Measurements from ENCODE around the gene DGKD. TPM values are rescaled to one million over a fixed set of nuclear protein-coding genes. Genes with fewer than 3 reads are reported as not detected.

DGKD gene
- total RNA-seq, 1 experiment from 2014 or later: 41.4 TPM

DNA sequence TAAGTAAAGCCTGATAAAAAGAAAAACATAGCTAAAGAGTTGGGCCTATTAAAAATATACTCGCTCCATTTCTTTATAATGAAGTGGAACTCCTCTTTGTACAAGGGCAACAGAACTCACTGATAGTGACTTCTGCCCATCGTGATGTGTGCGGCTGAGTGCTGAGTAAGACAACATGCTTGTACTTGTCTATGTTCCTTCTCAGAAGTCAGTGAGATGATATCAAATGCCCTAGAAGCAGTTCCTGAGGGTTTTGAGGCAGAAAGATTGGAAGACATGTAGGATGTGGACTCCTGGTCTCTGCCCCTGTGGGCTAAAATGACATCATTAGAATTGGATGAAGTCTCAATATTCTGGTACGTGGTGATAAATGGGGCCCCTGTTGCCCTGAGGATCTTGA lies 138.5 kb downstream of the DGKD start (continued):
- TF ChIP-seq, protein P1, sequence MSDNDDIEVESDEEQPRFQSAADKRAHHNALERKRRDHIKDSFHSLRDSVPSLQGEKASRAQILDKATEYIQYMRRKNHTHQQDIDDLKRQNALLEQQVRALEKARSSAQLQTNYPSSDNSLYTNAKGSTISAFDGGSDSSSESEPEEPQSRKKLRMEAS (CRISPR knock-in tag; IDR thresholded peaks at IDR 0.05): no peak
- TF ChIP-seq TP53 (CRISPR knock-in tag; IDR thresholded peaks at IDR 0.05) (no peak), ZNF263 (CRISPR knock-in tag; IDR thresholded peaks at IDR 0.05; ENCODE audit: low read depth) (no peak)

DNA sequence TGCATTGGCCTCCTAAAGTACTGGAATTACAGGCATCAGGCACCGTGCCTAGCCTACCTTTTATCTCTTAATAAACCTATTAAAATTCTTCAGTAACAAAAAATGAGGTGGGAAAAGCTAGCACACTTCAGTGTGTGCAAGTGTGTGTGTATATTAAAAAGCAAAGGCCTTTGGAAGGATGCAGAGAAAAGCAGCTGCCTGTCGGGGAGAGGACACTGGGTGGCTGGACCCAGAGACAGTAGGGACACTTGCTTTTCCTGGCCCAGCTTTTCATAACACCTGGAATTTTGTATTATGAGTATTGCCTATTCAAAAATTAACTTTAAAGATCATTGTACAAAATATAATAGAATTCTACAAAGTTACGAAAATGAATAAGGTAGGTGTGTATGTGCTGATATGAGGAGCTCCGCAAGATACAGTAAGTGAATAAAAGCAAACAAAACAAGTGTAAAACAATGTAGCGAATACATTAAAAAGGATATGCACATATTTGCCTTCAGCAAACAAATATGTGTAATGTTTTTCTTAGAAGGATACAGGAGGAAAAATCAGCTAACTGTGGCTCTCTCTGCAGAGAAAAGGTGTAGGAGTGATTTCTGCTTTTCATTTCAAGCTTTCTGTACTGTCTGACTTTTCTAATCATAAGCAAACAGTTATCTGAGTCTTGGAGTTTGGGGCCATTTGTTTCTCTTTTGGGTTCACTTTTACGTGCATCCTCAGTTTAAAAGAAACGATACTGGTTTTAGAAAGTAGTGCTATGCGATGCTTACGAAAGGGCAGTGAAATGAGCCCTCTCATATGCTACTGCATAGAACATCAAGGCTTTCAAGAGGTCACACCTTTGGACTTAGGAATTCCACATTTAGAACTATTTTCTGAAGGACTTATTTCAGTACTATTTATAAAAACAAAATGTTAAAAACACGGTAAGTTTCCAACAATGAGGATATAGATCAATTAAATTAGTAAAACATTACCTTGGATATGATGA lies 141.5 kb downstream of the DGKD start:
- ChIA-PET CTCF (interaction anchor here (2.1 kb wide), 1 partner anchor 47 kb away, joined by 11 read pairs; no protein-coding TSS in a partner anchor), POLR2A (no interaction called here)
- Mint-ChIP-seq H3K4me3 (no peak overlapping the region), H3K9me3 (no peaks in the 10 kb centered on the region), H3K4me1 (peaks cover 5% of the 10 kb centered on the region), H3K27ac (no peak overlapping the region), H3K27me3 (ENCODE audit: low read depth) (no peaks in the 10 kb centered on the region), H3K36me3 (no peaks in the 10 kb centered on the region)
- ATAC-seq (no peak), DNase-seq (ENCODE audit: low spot score) (no peak)
- TF ChIP-seq KAT7 (CRISPR knock-in tag; IDR thresholded peaks at IDR 0.05; ENCODE audit: borderline replicate concordance) (no peak), NR1H2 (CRISPR knock-in tag; IDR thresholded peaks at IDR 0.05) (no peak), CREM (CRISPR knock-in tag; IDR thresholded peaks at IDR 0.05) (no peak), NR2C2 (CRISPR knock-in tag; IDR thresholded peaks at IDR 0.05) (no peak), MXD4 (CRISPR knock-in tag; IDR thresholded peaks at IDR 0.05; ENCODE audit: borderline replicate concordance) (no peak), SOX15 (CRISPR knock-in tag; IDR thresholded peaks at IDR 0.05) (no peak), TCF7 (CRISPR knock-in tag; IDR thresholded peaks at IDR 0.05; ENCODE audit: low read depth) (no peak)
- TF ChIP-seq, protein P2, sequence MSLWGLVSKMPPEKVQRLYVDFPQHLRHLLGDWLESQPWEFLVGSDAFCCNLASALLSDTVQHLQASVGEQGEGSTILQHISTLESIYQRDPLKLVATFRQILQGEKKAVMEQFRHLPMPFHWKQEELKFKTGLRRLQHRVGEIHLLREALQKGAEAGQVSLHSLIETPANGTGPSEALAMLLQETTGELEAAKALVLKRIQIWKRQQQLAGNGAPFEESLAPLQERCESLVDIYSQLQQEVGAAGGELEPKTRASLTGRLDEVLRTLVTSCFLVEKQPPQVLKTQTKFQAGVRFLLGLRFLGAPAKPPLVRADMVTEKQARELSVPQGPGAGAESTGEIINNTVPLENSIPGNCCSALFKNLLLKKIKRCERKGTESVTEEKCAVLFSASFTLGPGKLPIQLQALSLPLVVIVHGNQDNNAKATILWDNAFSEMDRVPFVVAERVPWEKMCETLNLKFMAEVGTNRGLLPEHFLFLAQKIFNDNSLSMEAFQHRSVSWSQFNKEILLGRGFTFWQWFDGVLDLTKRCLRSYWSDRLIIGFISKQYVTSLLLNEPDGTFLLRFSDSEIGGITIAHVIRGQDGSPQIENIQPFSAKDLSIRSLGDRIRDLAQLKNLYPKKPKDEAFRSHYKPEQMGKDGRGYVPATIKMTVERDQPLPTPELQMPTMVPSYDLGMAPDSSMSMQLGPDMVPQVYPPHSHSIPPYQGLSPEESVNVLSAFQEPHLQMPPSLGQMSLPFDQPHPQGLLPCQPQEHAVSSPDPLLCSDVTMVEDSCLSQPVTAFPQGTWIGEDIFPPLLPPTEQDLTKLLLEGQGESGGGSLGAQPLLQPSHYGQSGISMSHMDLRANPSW (CRISPR knock-in tag; conservative IDR thresholded peaks at IDR 0.05; ENCODE audit: low read depth): no peak
- TF ChIP-seq, protein P3, sequence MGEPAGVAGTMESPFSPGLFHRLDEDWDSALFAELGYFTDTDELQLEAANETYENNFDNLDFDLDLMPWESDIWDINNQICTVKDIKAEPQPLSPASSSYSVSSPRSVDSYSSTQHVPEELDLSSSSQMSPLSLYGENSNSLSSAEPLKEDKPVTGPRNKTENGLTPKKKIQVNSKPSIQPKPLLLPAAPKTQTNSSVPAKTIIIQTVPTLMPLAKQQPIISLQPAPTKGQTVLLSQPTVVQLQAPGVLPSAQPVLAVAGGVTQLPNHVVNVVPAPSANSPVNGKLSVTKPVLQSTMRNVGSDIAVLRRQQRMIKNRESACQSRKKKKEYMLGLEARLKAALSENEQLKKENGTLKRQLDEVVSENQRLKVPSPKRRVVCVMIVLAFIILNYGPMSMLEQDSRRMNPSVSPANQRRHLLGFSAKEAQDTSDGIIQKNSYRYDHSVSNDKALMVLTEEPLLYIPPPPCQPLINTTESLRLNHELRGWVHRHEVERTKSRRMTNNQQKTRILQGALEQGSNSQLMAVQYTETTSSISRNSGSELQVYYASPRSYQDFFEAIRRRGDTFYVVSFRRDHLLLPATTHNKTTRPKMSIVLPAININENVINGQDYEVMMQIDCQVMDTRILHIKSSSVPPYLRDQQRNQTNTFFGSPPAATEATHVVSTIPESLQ (CRISPR knock-in tag; IDR thresholded peaks at IDR 0.05): no peak
- TF ChIP-seq, protein P4, sequence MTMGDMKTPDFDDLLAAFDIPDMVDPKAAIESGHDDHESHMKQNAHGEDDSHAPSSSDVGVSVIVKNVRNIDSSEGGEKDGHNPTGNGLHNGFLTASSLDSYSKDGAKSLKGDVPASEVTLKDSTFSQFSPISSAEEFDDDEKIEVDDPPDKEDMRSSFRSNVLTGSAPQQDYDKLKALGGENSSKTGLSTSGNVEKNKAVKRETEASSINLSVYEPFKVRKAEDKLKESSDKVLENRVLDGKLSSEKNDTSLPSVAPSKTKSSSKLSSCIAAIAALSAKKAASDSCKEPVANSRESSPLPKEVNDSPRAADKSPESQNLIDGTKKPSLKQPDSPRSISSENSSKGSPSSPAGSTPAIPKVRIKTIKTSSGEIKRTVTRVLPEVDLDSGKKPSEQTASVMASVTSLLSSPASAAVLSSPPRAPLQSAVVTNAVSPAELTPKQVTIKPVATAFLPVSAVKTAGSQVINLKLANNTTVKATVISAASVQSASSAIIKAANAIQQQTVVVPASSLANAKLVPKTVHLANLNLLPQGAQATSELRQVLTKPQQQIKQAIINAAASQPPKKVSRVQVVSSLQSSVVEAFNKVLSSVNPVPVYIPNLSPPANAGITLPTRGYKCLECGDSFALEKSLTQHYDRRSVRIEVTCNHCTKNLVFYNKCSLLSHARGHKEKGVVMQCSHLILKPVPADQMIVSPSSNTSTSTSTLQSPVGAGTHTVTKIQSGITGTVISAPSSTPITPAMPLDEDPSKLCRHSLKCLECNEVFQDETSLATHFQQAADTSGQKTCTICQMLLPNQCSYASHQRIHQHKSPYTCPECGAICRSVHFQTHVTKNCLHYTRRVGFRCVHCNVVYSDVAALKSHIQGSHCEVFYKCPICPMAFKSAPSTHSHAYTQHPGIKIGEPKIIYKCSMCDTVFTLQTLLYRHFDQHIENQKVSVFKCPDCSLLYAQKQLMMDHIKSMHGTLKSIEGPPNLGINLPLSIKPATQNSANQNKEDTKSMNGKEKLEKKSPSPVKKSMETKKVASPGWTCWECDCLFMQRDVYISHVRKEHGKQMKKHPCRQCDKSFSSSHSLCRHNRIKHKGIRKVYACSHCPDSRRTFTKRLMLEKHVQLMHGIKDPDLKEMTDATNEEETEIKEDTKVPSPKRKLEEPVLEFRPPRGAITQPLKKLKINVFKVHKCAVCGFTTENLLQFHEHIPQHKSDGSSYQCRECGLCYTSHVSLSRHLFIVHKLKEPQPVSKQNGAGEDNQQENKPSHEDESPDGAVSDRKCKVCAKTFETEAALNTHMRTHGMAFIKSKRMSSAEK (CRISPR knock-in tag; IDR thresholded peaks at IDR 0.05; ENCODE audit: borderline replicate concordance): no peak
- TF ChIP-seq, protein P5, sequence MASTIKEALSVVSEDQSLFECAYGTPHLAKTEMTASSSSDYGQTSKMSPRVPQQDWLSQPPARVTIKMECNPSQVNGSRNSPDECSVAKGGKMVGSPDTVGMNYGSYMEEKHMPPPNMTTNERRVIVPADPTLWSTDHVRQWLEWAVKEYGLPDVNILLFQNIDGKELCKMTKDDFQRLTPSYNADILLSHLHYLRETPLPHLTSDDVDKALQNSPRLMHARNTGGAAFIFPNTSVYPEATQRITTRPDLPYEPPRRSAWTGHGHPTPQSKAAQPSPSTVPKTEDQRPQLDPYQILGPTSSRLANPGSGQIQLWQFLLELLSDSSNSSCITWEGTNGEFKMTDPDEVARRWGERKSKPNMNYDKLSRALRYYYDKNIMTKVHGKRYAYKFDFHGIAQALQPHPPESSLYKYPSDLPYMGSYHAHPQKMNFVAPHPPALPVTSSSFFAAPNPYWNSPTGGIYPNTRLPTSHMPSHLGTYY (CRISPR knock-in tag; IDR thresholded peaks at IDR 0.05): no peak
- TF ChIP-seq, protein P6, sequence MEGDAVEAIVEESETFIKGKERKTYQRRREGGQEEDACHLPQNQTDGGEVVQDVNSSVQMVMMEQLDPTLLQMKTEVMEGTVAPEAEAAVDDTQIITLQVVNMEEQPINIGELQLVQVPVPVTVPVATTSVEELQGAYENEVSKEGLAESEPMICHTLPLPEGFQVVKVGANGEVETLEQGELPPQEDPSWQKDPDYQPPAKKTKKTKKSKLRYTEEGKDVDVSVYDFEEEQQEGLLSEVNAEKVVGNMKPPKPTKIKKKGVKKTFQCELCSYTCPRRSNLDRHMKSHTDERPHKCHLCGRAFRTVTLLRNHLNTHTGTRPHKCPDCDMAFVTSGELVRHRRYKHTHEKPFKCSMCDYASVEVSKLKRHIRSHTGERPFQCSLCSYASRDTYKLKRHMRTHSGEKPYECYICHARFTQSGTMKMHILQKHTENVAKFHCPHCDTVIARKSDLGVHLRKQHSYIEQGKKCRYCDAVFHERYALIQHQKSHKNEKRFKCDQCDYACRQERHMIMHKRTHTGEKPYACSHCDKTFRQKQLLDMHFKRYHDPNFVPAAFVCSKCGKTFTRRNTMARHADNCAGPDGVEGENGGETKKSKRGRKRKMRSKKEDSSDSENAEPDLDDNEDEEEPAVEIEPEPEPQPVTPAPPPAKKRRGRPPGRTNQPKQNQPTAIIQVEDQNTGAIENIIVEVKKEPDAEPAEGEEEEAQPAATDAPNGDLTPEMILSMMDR (IDR thresholded peaks at IDR 0.05): no peak
- TF ChIP-seq, protein P7, sequence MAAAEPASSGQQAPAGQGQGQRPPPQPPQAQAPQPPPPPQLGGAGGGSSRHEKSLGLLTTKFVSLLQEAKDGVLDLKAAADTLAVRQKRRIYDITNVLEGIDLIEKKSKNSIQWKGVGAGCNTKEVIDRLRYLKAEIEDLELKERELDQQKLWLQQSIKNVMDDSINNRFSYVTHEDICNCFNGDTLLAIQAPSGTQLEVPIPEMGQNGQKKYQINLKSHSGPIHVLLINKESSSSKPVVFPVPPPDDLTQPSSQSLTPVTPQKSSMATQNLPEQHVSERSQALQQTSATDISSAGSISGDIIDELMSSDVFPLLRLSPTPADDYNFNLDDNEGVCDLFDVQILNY (CRISPR knock-in tag; IDR thresholded peaks at IDR 0.05): no peak
- TF ChIP-seq, protein P8, sequence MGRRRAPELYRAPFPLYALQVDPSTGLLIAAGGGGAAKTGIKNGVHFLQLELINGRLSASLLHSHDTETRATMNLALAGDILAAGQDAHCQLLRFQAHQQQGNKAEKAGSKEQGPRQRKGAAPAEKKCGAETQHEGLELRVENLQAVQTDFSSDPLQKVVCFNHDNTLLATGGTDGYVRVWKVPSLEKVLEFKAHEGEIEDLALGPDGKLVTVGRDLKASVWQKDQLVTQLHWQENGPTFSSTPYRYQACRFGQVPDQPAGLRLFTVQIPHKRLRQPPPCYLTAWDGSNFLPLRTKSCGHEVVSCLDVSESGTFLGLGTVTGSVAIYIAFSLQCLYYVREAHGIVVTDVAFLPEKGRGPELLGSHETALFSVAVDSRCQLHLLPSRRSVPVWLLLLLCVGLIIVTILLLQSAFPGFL (CRISPR knock-in tag; IDR thresholded peaks at IDR 0.05; ENCODE audit: borderline replicate concordance): no peak
- TF ChIP-seq, protein P9, sequence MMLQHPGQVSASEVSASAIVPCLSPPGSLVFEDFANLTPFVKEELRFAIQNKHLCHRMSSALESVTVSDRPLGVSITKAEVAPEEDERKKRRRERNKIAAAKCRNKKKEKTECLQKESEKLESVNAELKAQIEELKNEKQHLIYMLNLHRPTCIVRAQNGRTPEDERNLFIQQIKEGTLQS (CRISPR knock-in tag; conservative IDR thresholded peaks at IDR 0.05): no peak
